HepG2 (cell line): ENCODE data around the gene FAM118A. TPM values are rescaled to one million over a fixed set of nuclear protein-coding genes. Genes with fewer than 3 reads are reported as not detected.

Experiments
- EZH2 ChIP-seq: conservative IDR thresholded peaks from 2 replicates; pipeline ENCODE4 v1.6.1; 2012; ENCODE audit warnings: mild to moderate bottlenecking, low read depth, low read length, moderate library complexity
- FOXC1 ChIP-seq: sonication (generic); formaldehyde crosslinking; IDR thresholded peaks from 2 replicates; pipeline ENCODE4 v1.8.0; 2022; ENCODE audit warnings: mild to moderate bottlenecking, missing genetic modification reagents, borderline replicate concordance
- HINFP ChIP-seq: sonication (generic); formaldehyde crosslinking; IDR thresholded peaks from 2 replicates; pipeline ENCODE4 v1.4.0; 2020; ENCODE audit warnings: low read depth, mild to moderate bottlenecking, missing genetic modification reagents
- HMGXB4 ChIP-seq, 2 experiments: sonication (generic) in 1 of 2; formaldehyde crosslinking in 1 of 2; IDR thresholded peaks; 2 replicates each; pipeline versions ENCODE4 v1.4.0 to v1.6.1; 2018 to 2020; ENCODE audit warnings: missing genetic modification reagents in 2 of 2, borderline replicate concordance in 1 of 2, low read depth in 1 of 2, mild to moderate bottlenecking in 1 of 2, missing biosample characterization in 1 of 2
- IKZF5 ChIP-seq: IDR thresholded peaks from 2 replicates; pipeline ENCODE4 v1.6.1; 2018; ENCODE audit warnings: missing genetic modification reagents, mild to moderate bottlenecking, missing compliant biosample characterization
- IRX3 ChIP-seq: sonication (generic); formaldehyde crosslinking; IDR thresholded peaks from 2 replicates; pipeline ENCODE4 v1.8.1; 2023; ENCODE audit warnings: mild to moderate bottlenecking, low read depth, missing genetic modification reagents, borderline replicate concordance
- KAT2B ChIP-seq: fragments of 150-350 bp; IDR thresholded peaks from 2 replicates; pipeline ENCODE4 v1.6.1; 2014; ENCODE audit warnings: low read depth, low read length, borderline replicate concordance
- KDM1A ChIP-seq: IDR thresholded peaks from 2 replicates; pipeline ENCODE4 v1.6.1; 2016; ENCODE audit warnings: missing compliant biosample characterization
- PHF21A ChIP-seq: sonication (generic); formaldehyde crosslinking; IDR thresholded peaks from 2 replicates; pipeline ENCODE4 v1.5.0; 2020; ENCODE audit warnings: mild to moderate bottlenecking, missing genetic modification reagents
- PITX1 ChIP-seq: sonication (generic); formaldehyde crosslinking; IDR thresholded peaks from 2 replicates; pipeline ENCODE4 v1.5.1; 2020; ENCODE audit warnings: mild to moderate bottlenecking, missing genetic modification reagents
- RBFOX2 ChIP-seq: fragments of 200-400 bp; formaldehyde crosslinking; IDR thresholded peaks from 2 replicates; pipeline ENCODE4 v1.6.1; 2017; ENCODE audit warnings: low read depth, mild to moderate bottlenecking, low read length
- SNAPC5 ChIP-seq: sonication (generic); formaldehyde crosslinking; IDR thresholded peaks from 2 replicates; pipeline ENCODE4 v1.8.1; 2023; ENCODE audit warnings: mild to moderate bottlenecking, missing genetic modification reagents, borderline replicate concordance
- XRCC5 ChIP-seq: fragments of 200-400 bp; formaldehyde crosslinking; optimal IDR thresholded peaks from 2 replicates; pipeline ENCODE3; 2017; ENCODE audit warnings: mild to moderate bottlenecking, low read length
- ZFP90 ChIP-seq: sonication (generic); formaldehyde crosslinking; IDR thresholded peaks from 2 replicates; pipeline ENCODE4 v1.8.0; 2022; ENCODE audit warnings: missing genetic modification reagents, mild to moderate bottlenecking, inconsistent platforms, borderline replicate concordance
- ZMAT5 ChIP-seq: sonication (generic); formaldehyde crosslinking; IDR thresholded peaks from 2 replicates; pipeline ENCODE4 v1.5.0; 2020; ENCODE audit warnings: mild to moderate bottlenecking, low read depth, missing genetic modification reagents, borderline replicate concordance
- ZNF263 ChIP-seq: sonication (generic); formaldehyde crosslinking; IDR thresholded peaks from 2 replicates; pipeline ENCODE4 v1.4.0; 2020; ENCODE audit warnings: missing genetic modification reagents
- ZNF343 ChIP-seq: sonication (generic); formaldehyde crosslinking; IDR thresholded peaks from 2 replicates; pipeline ENCODE4 v1.4.0; 2020; ENCODE audit warnings: mild to moderate bottlenecking, missing genetic modification reagents
- ZNF432 ChIP-seq: sonication (generic); formaldehyde crosslinking; IDR thresholded peaks from 2 replicates; pipeline ENCODE4 v1.5.0; 2020; ENCODE audit warnings: missing genetic modification reagents, mild to moderate bottlenecking, borderline replicate concordance
- ZNF580 ChIP-seq: IDR thresholded peaks from 2 replicates; pipeline ENCODE4 v1.6.1; 2016; ENCODE audit warnings: low read depth, borderline replicate concordance
- ZNF644 ChIP-seq: IDR thresholded peaks from 2 replicates; pipeline ENCODE4 v1.6.1; 2016; ENCODE audit warnings: low read depth
- ZNF740 ChIP-seq: sonication (generic); formaldehyde crosslinking; IDR thresholded peaks from 2 replicates; pipeline ENCODE4 v1.4.0; 2020; ENCODE audit warnings: missing genetic modification reagents
- ZSCAN20 ChIP-seq: sonication (generic); formaldehyde crosslinking; IDR thresholded peaks from 2 replicates; pipeline ENCODE4 v1.4.0; 2020; ENCODE audit warnings: missing genetic modification reagents, mild to moderate bottlenecking, borderline replicate concordance
- polyA plus RNA-seq, 8 experiments: library from polyadenylated mRNA; depleted of rRNA in 3 of 8; stranded (reverse) in 7 of 8; unstranded in 1 of 8; fragments of >200 nt; fragmentation: Illumina TruSeq in 4 of 8; extraction: Trizol in 4 of 8; gene quantifications; 2 replicates each; pipeline versions ENCODE4 v1.2.1 to v1.2.3, GENCODE V29; 2011 to 2016; ENCODE audit warnings: low read depth in 4 of 8, missing spikeins in 1 of 8, mixed read lengths in 1 of 8; ENCODE audit not compliant: insufficient read depth in 1 of 8
- total RNA-seq, 5 experiments: library from RNA; depleted of rRNA; stranded (reverse); fragments of >200 nt; fragmentation: Illumina TruSeq; extraction: Trizol; gene quantifications; 2 replicates each; pipeline ENCODE4 v1.2.3, GENCODE V29; 2016; ENCODE audit warnings: low read depth in 1 of 5

The FAM118A gene
- total and polyA plus RNA-seq, 2 of the 13 experiments (the other 11 are each of a cell fraction or from before 2014, with no cell fraction given): 36.7 to 48.2 TPM

- TF ChIP-seq XRCC5 (no peak), PHF21A (no peak), HMGXB4 (CRISPR knock-in tag; IDR thresholded peaks at IDR 0.05; ENCODE audit: borderline replicate concordance in 1 of 2, low read depth in 1 of 2) (peak in 1 of 2 experiments; percentile 53; a peak in 1 of 4 replicates), ZNF740 (CRISPR knock-in tag) (no peak), ZNF644 (CRISPR knock-in tag) (no peak), SNAPC5 (CRISPR knock-in tag) (no peak), HINFP (0 out of 2 replicates have a peak, but pooled peaks have one; percentile 36), ZNF263 (CRISPR knock-in tag) (no peak), KDM1A (CRISPR knock-in tag) (no peak), PITX1 (CRISPR knock-in tag) (no peak), FOXC1 (CRISPR knock-in tag) (no peak), EZH2 (no peak), IRX3 (CRISPR knock-in tag) (no peak), ZNF432 (CRISPR knock-in tag) (no peak), ZSCAN20 (CRISPR knock-in tag) (no peak), RBFOX2 (no peak), ZFP90 (CRISPR knock-in tag) (no peak), IKZF5 (CRISPR knock-in tag) (no peak), ZNF580 (CRISPR knock-in tag) (no peak), KAT2B (no peak), ZMAT5 (CRISPR knock-in tag) (no peak), ZNF343 (CRISPR knock-in tag) (no peak)
Observed at GRCh38 chr22:45285263-45286058, 24.3 kb upstream of the FAM118A start (continued).
